ENCODE data around the gene STAT3. TPM values are rescaled to one million over a fixed set of nuclear protein-coding genes. Genes with fewer than 3 reads are reported as not detected.

Gene STAT3
- total and polyA plus RNA-seq, 9 of the 15 experiments (the other 6 are each of a cell fraction or from before 2014, with no cell fraction given): 90.0 to 179 (median 114) TPM

DNA sequence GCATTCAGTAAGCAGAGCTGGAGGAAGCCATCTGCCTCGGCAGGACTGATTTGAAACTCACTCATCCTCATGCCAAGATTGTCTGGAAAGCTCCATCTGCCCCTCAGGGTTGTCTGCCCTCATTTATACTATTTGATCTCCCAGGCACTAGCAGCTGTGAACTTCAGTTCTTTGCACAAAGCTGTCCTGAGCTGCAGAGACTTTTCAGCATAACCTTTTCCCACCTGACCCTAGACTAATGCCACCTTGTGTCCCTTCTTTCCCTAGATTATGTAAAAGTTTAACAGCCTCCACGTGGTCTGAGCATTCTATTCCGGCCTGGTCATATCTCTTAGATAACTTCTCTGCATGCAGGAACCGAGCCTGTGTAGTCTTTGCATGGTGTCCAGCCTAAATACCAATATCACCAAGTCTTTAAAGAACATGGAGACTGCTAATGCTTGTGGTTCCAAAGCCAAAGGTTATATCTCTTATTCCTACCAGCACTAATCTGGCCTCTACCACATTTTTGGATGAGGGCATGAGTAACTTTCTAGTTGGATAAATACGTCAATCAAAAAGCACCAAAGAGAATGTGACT is 70.9 kb downstream of the STAT3 start (continued):
- TF ChIP-seq KDM5B (IDR thresholded peaks at IDR 0.05; ENCODE audit: insufficient replicate concordance, low read depth, low read length): no peak
- peak; percentile 22; the same call in 1 of the 2 replicates for TF ChIP-seq GATAD2B (IDR thresholded peaks at IDR 0.05; ENCODE audit: borderline replicate concordance)
- no peak for TF ChIP-seq HMG20B (CRISPR knock-in tag; IDR thresholded peaks at IDR 0.05)
- peak; percentile 66; the same call in 1 of the 2 replicates for TF ChIP-seq NR4A1 (CRISPR knock-in tag; IDR thresholded peaks at IDR 0.05)
- peak; percentile 67 for TF ChIP-seq NR4A1 (tag; IDR thresholded peaks at IDR 0.05)
- TF ChIP-seq SRF (CRISPR knock-in tag; IDR thresholded peaks at IDR 0.05): no peak
- no peak for TF ChIP-seq NRF1 (conservative IDR thresholded peaks at IDR 0.05 in 1 of 2, IDR thresholded peaks at IDR 0.05 in 1 of 2)
- TF ChIP-seq TAF1 (IDR thresholded peaks at IDR 0.05; ENCODE audit: control insufficient read depth, extremely low read depth, insufficient read depth, low read length, severe bottlenecking): peak; percentile 27
- TF ChIP-seq SMC3 (conservative IDR thresholded peaks at IDR 0.05; ENCODE audit: insufficient read depth, low read depth, low read length): no peak
- TF ChIP-seq, protein P1, sequence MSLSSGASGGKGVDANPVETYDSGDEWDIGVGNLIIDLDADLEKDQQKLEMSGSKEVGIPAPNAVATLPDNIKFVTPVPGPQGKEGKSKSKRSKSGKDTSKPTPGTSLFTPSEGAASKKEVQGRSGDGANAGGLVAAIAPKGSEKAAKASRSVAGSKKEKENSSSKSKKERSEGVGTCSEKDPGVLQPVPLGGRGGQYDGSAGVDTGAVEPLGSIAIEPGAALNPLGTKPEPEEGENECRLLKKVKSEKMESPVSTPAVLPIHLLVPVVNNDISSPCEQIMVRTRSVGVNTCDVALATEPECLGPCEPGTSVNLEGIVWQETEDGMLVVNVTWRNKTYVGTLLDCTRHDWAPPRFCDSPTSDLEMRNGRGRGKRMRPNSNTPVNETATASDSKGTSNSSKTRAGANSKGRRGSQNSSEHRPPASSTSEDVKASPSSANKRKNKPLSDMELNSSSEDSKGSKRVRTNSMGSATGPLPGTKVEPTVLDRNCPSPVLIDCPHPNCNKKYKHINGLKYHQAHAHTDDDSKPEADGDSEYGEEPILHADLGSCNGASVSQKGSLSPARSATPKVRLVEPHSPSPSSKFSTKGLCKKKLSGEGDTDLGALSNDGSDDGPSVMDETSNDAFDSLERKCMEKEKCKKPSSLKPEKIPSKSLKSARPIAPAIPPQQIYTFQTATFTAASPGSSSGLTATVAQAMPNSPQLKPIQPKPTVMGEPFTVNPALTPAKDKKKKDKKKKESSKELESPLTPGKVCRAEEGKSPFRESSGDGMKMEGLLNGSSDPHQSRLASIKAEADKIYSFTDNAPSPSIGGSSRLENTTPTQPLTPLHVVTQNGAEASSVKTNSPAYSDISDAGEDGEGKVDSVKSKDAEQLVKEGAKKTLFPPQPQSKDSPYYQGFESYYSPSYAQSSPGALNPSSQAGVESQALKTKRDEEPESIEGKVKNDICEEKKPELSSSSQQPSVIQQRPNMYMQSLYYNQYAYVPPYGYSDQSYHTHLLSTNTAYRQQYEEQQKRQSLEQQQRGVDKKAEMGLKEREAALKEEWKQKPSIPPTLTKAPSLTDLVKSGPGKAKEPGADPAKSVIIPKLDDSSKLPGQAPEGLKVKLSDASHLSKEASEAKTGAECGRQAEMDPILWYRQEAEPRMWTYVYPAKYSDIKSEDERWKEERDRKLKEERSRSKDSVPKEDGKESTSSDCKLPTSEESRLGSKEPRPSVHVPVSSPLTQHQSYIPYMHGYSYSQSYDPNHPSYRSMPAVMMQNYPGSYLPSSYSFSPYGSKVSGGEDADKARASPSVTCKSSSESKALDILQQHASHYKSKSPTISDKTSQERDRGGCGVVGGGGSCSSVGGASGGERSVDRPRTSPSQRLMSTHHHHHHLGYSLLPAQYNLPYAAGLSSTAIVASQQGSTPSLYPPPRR (CRISPR knock-in tag; IDR thresholded peaks at IDR 0.05; ENCODE audit: borderline replicate concordance): no peak
- TF ChIP-seq CHAMP1 (IDR thresholded peaks at IDR 0.05): no peak
- no peak for TF ChIP-seq ZNF224 (CRISPR knock-in tag; IDR thresholded peaks at IDR 0.05)
- TF ChIP-seq ZNF165 (CRISPR knock-in tag; IDR thresholded peaks at IDR 0.05; ENCODE audit: borderline replicate concordance): no peak
- no peak for TF ChIP-seq SIX5 (IDR thresholded peaks at IDR 0.05; ENCODE audit: borderline replicate concordance in 1 of 2, insufficient read depth in 1 of 2, low read depth in 1 of 2, low read length in 2 of 2)
- TF ChIP-seq NCOA1 (IDR thresholded peaks at IDR 0.05; ENCODE audit: low read depth): no peak
- TF ChIP-seq CREM (IDR thresholded peaks at IDR 0.05; ENCODE audit: low read depth): no peak
- TF ChIP-seq BRCA1 (IDR thresholded peaks at IDR 0.05): no peak
- no peak for TF ChIP-seq BRCA1 (CRISPR knock-in tag; IDR thresholded peaks at IDR 0.05)
- TF ChIP-seq XRCC4 (IDR thresholded peaks at IDR 0.05; ENCODE audit: extremely low read depth, insufficient read depth, insufficient read length): no peak
- peak; percentile 37 for TF ChIP-seq ZFX (CRISPR knock-in tag; IDR thresholded peaks at IDR 0.05)
